Measurements from ENCODE around the gene KRT85. TPM values are rescaled to one million over a fixed set of nuclear protein-coding genes. Genes with fewer than 3 reads are reported as not detected.

The KRT85 gene
- total RNA-seq, 1 donor from 2014 or later, result not detected

- H3K27me3 Mint-ChIP-seq (ENCODE audit: unreplicated experiment), result peaks cover 12% of the 10 kb centered on the region
- peaks cover 8% of the 10 kb centered on the region for H3K4me1 Mint-ChIP-seq (ENCODE audit: unreplicated experiment)
- TF ChIP-seq CTCF (IDR thresholded peaks at IDR 0.05; ENCODE audit: unreplicated experiment), result no peak
- no peaks in the 10 kb centered on the region for H3K9me3 Mint-ChIP-seq (ENCODE audit: unreplicated experiment)
- DNase-seq (ENCODE audit: low spot score), result no peak
- no peaks in the 10 kb centered on the region for H3K36me3 Mint-ChIP-seq (ENCODE audit: low read depth, unreplicated experiment)
- H3K4me3 Mint-ChIP-seq (ENCODE audit: unreplicated experiment), result no peak overlapping the region
- no peak overlapping the region for H3K27ac Mint-ChIP-seq (ENCODE audit: unreplicated experiment)
Observed at GRCh38 chr12:52361553-52361952, 5.7 kb downstream of the KRT85 start.

- Mint-ChIP-seq H3K36me3 (ENCODE audit: low read depth, unreplicated experiment) (no peaks in the 10 kb centered on the region), H3K4me1 (ENCODE audit: unreplicated experiment) (peaks cover 8% of the 10 kb centered on the region), H3K27me3 (ENCODE audit: unreplicated experiment) (peaks cover 12% of the 10 kb centered on the region), H3K9me3 (ENCODE audit: unreplicated experiment) (no peaks in the 10 kb centered on the region), H3K27ac (ENCODE audit: unreplicated experiment) (no peak overlapping the region), H3K4me3 (ENCODE audit: unreplicated experiment) (no peak overlapping the region)
- TF ChIP-seq CTCF (IDR thresholded peaks at IDR 0.05; ENCODE audit: unreplicated experiment), result no peak
- DNase-seq (ENCODE audit: low spot score), result no peak
Observed at GRCh38 chr12:52360663-52361271, 6.5 kb downstream of the KRT85 start.

GRCh38 chr12:52360106-52360662, 7.1 kb downstream of the KRT85 start:
- TF ChIP-seq CTCF (IDR thresholded peaks at IDR 0.05; ENCODE audit: unreplicated experiment), result no peak
- Mint-ChIP-seq H3K27ac (ENCODE audit: unreplicated experiment) (no peak overlapping the region), H3K36me3 (ENCODE audit: low read depth, unreplicated experiment) (no peaks in the 10 kb centered on the region), H3K27me3 (ENCODE audit: unreplicated experiment) (peaks cover 14% of the 10 kb centered on the region), H3K9me3 (ENCODE audit: unreplicated experiment) (no peaks in the 10 kb centered on the region), H3K4me1 (ENCODE audit: unreplicated experiment) (peaks cover 8% of the 10 kb centered on the region), H3K4me3 (ENCODE audit: unreplicated experiment) (no peak overlapping the region)
- DNase-seq (ENCODE audit: low spot score), result no peak

GRCh38 chr12:52359621-52360061, 7.6 kb downstream of the KRT85 start:
- Mint-ChIP-seq H3K9me3 (ENCODE audit: unreplicated experiment) (no peaks in the 10 kb centered on the region), H3K36me3 (ENCODE audit: low read depth, unreplicated experiment) (no peaks in the 10 kb centered on the region), H3K27ac (ENCODE audit: unreplicated experiment) (peak overlapping the region; percentile 7), H3K4me3 (ENCODE audit: unreplicated experiment) (no peak overlapping the region), H3K4me1 (ENCODE audit: unreplicated experiment) (peaks cover 8% of the 10 kb centered on the region), H3K27me3 (ENCODE audit: unreplicated experiment) (peaks cover 12% of the 10 kb centered on the region)
- DNase-seq (ENCODE audit: low spot score), result no peak
- no peak for TF ChIP-seq CTCF (IDR thresholded peaks at IDR 0.05; ENCODE audit: unreplicated experiment)

- Mint-ChIP-seq H3K4me3 (ENCODE audit: unreplicated experiment) (no peak overlapping the region), H3K9me3 (ENCODE audit: unreplicated experiment) (no peaks in the 10 kb centered on the region), H3K27ac (ENCODE audit: unreplicated experiment) (no peak overlapping the region), H3K27me3 (ENCODE audit: unreplicated experiment) (peaks cover 12% of the 10 kb centered on the region), H3K36me3 (ENCODE audit: low read depth, unreplicated experiment) (no peaks in the 10 kb centered on the region), H3K4me1 (ENCODE audit: unreplicated experiment) (peaks cover 8% of the 10 kb centered on the region)
- DNase-seq (ENCODE audit: low spot score), result no peak
- TF ChIP-seq CTCF (IDR thresholded peaks at IDR 0.05; ENCODE audit: unreplicated experiment), result no peak
Observed at GRCh38 chr12:52358575-52359350, 8.5 kb downstream of the KRT85 start.
